K562 (cell line): ENCODE data around the gene RNF26. TPM values are rescaled to one million over a fixed set of nuclear protein-coding genes. Genes with fewer than 3 reads are reported as not detected.

Experiments used
- CEBPB ChIP-seq: fragments of 450-650 bp; IDR thresholded peaks from 2 replicates; pipeline ENCODE4 v1.6.1; 2016; ENCODE audit warnings: missing genetic modification characterization, missing compliant biosample characterization
- LCOR ChIP-seq: sonication (generic); formaldehyde crosslinking; IDR thresholded peaks from 2 replicates; pipeline ENCODE4 v1.8.0; 2022; ENCODE audit warnings: mild to moderate bottlenecking, missing genetic modification reagents
- MNT ChIP-seq, 2 experiments: fragments of 450-650 bp; conservative IDR thresholded peaks; 2 replicates each; pipeline ENCODE4 v1.6.1; 2017; ENCODE audit warnings: mild to moderate bottlenecking in 2 of 2, moderate library complexity in 2 of 2
- VEZF1 ChIP-seq: fragments of 200-800 bp; sonication (Bioruptor generic); IDR thresholded peaks from 2 replicates; pipeline ENCODE4 v1.6.1; 2017; ENCODE audit warnings: missing genetic modification characterization, missing compliant biosample characterization
- polyA plus RNA-seq, 8 experiments: library from polyadenylated mRNA; depleted of rRNA in 4 of 8; stranded (reverse) in 5 of 8; unstranded in 3 of 8; fragments of >200 nt; fragmentation: Nextera tagmentation in 2 of 8; fragmentation: Illumina TruSeq in 1 of 8; extraction: Ambion mirVana in 2 of 8; extraction: Trizol in 1 of 8; gene quantifications; 2 replicates each; pipeline versions ENCODE4 v1.2.1 to v1.2.3, GENCODE V29; 2011 to 2014; ENCODE audit warnings: inconsistent platforms in 1 of 8, missing spikeins in 1 of 8
- total RNA-seq, 7 experiments: library from RNA; depleted of rRNA in 6 of 7; stranded (reverse); fragments of >200 nt in 6 of 7; fragmentation: Illumina TruSeq in 2 of 7; extraction: Trizol in 2 of 7; gene quantifications; 2 replicates each; pipeline versions ENCODE4 v1.2.1 to v1.2.3, GENCODE V29; 2011 to 2021; ENCODE audit warnings: low replicate concordance in 1 of 7

The RNF26 gene
- total and polyA plus RNA-seq, 9 of the 15 experiments (the other 6 are each of a cell fraction or from before 2014, with no cell fraction given) = 5.3 to 53.6 (median 12.7) TPM

- TF ChIP-seq MNT (conservative IDR thresholded peaks at IDR 0.05) = no peak
- peak; percentile 35; the same call in 1 of the 2 replicates for TF ChIP-seq VEZF1 (CRISPR knock-in tag)
- peak; percentile 89 for TF ChIP-seq CEBPB
- TF ChIP-seq LCOR = 0 out of 2 replicates have a peak, but pooled peaks have one; percentile 21
Measured at GRCh38 chr11:119377961-119378667, 43.8 kb downstream of the RNF26 start (continued).
